ENCODE results near the gene PANK1.
A peak's percentile ranks its signal among the peaks of the same experiment; 100 is the strongest.

The PANK1 gene

DNA sequence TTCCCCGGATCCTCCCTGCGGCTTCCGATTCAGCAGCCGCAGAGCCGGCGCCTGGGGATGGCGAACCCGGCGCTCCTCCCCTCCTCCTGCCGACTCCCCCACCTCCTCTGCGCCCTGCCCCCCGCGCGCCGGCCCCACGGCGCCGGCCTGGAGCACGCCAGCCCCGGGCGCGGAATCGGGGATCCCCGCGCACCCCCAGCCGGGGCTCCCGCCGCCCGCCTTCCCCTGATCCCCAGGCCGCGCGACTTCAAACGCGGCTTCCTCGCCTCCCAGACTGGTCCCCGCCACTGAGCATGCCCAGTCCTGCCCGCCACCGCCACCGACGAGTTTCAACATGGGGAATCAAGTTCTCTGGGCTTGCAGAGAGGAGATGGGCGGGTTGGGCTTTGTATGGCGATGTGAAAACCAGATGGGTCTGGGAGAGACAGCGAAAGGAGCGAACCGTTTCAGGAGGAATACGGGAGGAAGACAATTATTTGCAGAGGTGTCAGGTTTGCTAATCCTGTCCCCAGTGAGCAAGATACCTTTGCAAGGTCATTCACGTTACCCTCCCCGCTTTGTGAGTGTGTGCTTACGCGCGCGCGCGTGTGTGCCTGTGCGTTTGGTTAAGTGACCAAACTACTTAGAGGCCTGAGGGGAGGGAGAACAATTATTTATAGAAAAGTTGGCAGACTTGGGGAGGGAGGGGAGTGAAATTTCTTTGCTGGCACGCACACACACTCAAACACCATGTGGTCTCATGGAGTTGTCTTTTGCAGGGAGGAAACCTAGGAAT lies at the start of gene PANK1:
Gene PANK1, minus strand, starts transcription at position 276 of the 775 bp plus-strand sequence. CDS start 351 bp downstream, outside the sequence.
- peak; percentile 53 for DNase-seq (ENCODE audit: low read depth)

DNA sequence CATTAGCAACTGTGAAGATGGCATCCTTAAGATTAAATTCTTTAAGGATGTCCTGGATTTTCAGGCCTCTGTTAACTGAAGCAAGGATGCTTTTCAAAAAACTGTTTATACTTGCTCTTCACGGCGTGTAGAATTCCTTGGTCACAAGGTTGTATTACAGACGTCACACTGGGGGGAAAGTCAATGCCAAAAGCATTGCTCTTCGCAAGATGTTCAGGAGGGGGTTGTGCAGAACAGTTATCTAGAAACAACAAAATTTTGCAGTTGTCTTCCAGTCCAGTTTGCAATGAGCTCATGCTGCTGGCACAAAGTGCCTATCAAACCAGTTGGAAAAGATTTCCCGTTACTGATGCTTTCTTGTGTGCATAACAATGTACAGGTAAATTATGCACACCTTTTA lies 48.1 kb upstream of the PANK1 start:
- DNase-seq (ENCODE audit: low read depth): no peak

DNA sequence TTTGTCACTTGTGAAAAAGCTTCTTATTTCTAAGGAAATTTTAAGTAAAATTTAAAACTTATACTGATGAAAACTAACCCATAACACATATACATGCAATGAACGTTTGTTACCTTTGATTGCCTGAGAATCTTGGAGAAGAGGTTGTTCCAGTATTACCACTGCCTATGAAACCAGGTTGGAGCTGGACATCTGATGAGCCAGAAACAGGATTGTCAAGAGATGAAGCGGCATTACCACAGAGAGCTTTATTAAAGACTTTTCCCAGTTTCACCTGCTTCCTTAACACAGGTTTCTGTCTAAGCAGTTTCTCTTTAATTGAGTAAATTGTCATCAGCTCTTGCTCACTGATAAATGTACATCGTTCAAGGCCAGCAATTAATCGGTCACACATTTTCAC lies 47.4 kb upstream of the PANK1 start:
- DNase-seq (ENCODE audit: low read depth): no peak

DNA sequence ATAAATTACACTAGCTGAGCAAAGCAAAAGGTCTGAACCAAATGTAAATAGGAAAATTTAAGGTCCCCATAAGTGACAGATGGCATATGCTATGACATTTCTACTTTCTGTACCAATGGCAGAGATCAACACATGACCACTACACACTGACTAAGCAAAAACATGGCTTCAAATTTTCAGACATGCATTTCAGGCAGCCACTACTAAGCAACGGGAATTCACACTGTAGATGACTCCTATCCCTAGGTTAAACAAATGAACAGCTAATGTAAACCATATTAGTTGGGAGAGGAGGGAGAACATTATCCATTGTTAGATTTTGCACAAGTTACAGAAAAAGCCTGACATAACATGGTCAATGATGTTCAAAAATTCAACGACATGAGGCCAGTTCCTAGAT lies 45.0 kb upstream of the PANK1 start:
- DNase-seq (ENCODE audit: low read depth): no peak

DNA sequence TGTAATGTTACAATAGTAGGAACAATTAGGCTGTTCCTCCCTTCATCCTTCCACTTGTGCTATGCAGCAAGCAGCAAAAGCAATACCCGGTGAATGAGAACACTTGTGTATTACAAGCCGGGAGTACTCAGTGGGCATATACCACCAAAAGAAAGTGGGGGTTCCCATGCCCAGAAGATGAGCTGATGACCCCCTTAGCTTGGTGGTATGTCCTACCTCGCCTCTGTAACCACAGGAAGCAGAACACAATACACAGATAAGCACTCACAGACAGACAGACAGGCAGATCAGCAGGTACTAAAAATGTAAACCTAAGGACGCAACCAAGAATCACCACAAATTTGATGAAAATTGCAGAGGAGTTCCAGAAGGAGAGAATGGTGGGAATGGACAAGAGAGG lies 40.9 kb upstream of the PANK1 start:
- DNase-seq (ENCODE audit: low read depth): no peak

DNA sequence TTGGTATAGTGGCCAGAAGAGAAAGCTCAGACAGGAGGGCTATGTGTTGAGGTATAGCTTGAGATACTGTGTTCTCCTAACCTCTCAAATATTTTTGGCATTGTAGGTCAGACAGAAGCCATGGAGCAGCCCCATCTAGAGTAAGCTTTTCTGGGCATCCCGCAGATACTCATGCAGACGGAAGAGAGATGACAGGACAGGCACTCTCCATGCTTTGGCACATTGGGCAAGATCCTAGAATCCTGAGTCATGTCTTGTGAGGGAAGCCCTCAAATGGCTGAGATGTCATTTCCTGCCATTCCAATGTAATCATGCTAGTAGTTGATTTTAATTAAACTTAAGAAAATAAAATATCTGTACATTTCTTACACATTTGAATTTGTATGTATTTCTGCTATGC lies 39.6 kb upstream of the PANK1 start:
- DNase-seq (ENCODE audit: low read depth): no peak

- no peak for DNase-seq (ENCODE audit: low read depth)
These were observed 38.8 kb upstream of the PANK1 start for GRCh38 chr10:89683883-89684282.

DNA sequence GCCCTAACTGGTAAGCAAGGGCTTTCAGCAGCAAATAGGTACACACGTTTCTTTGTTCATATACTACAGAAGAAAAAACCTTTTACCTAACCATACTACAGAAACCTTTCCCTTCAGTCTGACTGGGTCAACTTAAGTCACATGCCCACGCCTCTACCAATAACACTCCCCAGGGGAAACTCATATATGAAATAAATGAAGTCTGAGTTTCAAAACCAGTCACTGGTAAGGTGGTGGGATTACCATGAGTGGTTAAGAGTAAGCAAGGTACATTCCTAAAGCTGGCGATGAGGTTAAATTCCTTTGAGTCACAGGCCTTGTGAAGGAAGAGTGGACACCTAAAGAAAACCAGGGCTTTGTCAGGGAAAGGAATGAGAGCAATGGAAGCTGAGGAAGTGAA lies 34.9 kb upstream of the PANK1 start:
- no peak for DNase-seq (ENCODE audit: low read depth)

DNA sequence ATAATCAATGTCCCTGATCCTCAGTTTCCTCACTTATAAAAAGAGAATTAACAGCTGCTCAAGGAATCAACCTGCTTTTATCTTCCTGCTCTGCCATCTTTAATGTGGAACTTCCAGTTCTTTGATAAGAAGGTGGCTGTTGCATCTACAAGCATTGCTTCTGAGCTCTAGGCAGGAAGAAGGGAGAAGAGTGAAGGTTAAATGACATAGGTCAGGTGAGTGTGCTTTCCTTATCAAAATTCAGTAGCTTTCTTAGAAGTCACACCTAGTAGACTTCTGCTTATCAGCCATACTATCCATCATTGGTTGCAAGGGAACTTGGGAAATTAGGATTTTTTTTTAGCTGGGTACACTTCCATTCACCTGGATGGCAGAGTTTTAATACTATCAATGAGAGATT lies 32.3 kb upstream of the PANK1 start:
- DNase-seq (ENCODE audit: low read depth): no peak

DNA sequence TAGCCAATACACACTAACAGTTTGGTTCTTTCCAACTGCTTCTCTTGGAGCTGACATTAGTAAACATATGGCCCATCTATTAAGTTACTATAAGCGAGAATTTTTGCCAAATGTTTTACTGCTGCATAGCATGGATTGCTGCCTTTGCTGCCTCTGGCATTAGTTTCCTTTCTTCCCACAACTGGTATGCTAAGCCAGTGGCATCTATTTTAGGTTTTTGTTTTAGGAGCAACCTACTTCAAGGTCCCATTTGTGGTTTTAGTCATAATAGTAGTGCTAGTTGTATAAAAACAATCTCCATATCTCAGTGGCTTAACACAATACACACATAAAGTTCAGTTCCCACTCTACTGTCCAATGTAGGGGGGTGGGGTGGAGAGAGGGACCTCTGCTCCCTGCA lies 25.9 kb upstream of the PANK1 start:
- no peak for DNase-seq (ENCODE audit: low read depth)

DNA sequence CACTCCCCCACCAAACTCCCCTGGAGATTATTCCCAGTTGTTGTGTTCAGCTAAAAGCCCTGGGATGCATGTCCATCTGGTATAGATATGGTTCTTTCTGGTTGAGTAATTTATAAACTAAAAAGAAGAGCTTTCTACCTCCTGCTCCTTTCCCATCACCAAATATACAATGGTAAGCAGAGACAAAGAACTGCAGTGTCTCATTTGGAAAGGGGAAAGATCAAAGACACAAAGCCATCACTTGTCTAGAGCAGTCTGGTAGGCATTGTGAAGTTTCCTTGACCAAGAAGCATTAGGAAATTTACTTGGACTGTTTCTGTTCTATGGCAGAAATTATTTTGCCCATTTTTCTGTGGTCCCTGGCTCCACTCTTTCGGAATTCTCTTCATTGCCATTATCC lies 24.9 kb upstream of the PANK1 start:
- no peak for DNase-seq (ENCODE audit: low read depth)

- DNase-seq (ENCODE audit: low read depth): no peak
These were observed 23.5 kb upstream of the PANK1 start for GRCh38 chr10:89668386-89669071.

- no peak for DNase-seq (ENCODE audit: low read depth)
These were observed 21.1 kb upstream of the PANK1 start for GRCh38 chr10:89666138-89666537.

GRCh38 chr10:89665302-89665701 lies 20.3 kb upstream of the PANK1 start:
- no peak for DNase-seq (ENCODE audit: low read depth)

DNA sequence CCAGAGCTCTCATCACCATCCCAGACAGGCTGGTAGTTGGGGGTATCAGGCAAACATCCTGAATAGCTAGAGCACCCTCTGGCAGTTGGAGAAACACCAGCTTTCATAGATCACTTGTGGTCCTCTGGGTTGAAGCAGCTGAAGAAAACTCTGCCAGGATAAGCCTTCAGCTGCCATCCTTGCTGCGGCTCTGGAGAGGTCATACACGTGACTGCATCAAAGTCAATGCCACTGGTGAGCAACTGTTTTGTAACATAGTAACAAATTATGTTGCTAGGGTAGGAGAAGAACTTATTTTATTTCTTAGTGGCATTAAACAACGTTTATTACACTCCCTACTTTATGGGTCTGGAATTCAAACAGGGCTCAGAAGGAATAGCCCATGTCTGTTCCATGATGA lies 19.2 kb upstream of the PANK1 start:
- DNase-seq (ENCODE audit: low read depth): no peak

DNA sequence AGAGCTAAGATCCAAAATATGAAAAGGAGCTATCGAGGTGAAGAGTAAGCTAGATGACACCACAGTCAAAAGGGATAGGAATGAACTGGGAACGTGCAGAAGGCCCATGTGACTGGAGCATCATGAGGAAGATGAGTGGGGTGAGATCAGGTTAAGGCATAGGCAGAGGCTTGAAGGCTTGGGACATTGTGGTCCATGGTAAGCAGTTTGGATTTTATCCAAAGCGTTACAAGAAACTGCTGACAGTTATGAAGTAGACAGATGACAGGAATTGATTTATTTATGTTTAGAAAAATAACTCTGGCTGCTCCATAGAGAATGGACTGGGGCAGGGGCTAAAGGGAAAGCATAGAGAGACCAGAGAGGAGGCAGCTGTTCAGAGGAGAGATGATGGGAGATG lies 18.1 kb upstream of the PANK1 start:
- no peak for DNase-seq (ENCODE audit: low read depth)

- DNase-seq (ENCODE audit: low read depth): no peak
These were observed 17.6 kb upstream of the PANK1 start for GRCh38 chr10:89662596-89662995.

DNA sequence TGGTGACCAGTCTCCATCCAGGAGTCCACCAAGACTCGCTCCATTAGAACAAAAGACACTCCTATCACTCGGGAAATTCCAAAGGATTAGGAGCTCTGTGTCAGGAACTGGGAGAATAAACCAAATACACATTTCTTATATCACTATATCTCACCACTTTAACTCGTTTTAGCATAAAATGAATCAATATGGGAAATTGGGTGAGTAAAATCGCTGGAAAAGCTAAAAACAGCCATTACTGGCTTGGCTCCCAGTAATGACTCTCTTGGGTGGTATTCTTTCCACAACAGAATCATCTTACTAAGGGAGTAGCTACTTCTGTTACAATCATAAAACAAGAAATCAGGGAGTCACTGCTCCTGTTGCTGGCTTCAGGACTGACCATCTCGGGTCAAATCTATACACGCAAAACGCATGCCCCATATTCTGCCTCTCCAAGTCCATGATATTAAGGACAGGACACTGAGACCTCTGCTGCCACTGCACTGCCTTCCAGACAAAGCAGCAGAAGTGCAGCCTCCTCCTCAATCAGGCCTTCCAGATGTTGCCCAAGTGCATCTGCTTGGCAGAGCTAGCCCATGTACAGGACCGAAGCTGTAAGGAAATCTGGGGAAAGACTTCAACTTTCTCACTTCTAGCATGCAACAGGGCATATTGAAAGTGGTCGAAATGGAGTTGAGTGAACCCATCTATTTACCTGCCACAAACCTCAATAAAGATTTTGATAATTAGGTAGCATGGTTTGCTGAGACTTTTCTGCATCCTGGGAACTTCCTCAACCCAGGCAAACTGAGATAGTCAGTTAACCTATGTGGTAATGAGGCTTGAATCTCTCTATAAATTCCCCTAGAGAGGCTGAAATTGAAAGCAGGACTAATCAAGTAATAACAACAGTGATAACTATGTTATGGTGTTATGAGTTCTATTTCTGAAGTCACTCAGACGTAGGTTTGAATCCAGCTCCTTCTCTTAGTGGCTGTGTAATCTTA lies 14.4 kb upstream of the PANK1 start:
- DNase-seq (ENCODE audit: low read depth): no peak

DNA sequence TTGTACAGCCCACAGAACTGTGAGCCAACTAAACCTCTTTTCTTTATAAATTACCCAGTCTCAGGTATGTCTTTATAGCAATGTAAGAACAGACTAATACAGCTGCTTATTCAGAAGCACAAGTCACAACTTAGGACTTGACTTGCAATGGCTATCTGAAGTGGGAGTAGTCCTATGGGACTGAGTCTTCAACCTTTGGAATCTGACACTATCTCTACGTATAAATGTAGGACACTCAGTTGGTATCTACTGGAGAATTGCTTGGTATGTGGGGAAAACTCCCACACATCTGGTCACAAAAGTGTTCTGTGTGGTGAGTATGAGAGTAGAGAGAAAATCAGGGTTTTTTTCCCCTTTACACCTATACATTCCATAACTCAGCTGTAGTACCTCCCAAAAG lies 12.3 kb upstream of the PANK1 start:
- DNase-seq (ENCODE audit: low read depth): no peak

DNA sequence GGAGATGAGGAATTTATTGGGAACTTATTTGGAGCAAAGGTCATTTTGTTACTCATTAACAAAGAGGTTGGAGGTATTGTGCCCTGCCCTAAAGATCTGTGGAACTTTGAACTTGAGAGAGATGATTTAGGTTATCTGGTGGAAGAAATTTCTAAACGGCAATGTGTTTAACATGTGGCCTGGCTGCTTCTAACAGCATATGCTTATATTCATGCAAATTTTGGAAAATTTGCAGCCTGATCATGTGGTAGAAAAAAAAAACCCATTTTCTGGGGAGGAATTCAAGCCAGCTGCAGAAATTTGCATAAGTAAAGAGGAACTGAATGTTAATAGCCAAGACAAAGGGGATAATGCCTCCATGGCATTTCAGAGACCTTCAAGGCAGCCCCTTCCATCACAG lies 10.7 kb upstream of the PANK1 start:
- DNase-seq (ENCODE audit: low read depth): no peak

- DNase-seq (ENCODE audit: low read depth): no peak
These were observed 8.4 kb upstream of the PANK1 start for GRCh38 chr10:89653410-89653869.

DNA sequence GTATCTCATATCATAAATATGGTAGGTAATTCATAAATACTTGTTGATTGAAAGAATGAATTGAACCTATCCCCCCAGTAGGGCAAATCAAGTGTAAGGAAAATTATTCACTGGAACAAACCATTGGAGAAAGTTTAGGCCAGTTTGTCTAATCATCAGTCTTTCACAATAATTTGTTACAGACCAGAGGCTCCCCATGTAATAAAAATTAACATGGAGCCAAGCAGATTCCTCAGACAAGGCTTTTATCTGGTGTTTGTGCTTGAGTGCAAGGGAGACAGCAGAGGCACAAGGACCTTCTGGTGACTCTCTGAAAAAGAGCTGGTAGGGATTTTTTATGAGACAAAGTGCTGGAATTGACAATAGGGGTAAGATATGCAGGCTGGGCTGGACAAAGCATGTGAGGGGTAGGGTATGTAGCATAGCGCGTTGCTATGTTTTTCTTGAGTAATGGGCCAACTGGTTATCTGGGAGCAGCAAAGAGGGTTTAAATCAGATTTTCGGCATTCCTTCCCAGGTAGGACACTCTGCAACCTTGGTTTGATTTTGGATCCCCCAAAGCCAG lies 7.8 kb upstream of the PANK1 start:
- DNase-seq (ENCODE audit: low read depth): no peak
